NT2/D1 (cell line): ENCODE measurements around the gene IRF2BP1.

Experiments used
- DNase-seq: peaks from one replicate; pipeline ENCODE4 v3.0.0-alpha.2; 2011; ENCODE audit warnings: low read depth, low spot score
- H3K27me3 ChIP-seq: 2 replicates; pipeline ENCODE4 v1.6.0; 2011; ENCODE audit warnings: mild to moderate bottlenecking; ENCODE audit not compliant: insufficient read length, insufficient read depth
- H3K36me3 ChIP-seq: 2 replicates; pipeline ENCODE4 v1.6.1; 2011; ENCODE audit warnings: mild to moderate bottlenecking, low read length, mixed read lengths; ENCODE audit not compliant: insufficient read depth, insufficient read length
- H3K4me1 ChIP-seq: 2 replicates; pipeline ENCODE4 v1.5.1; 2011; ENCODE audit not compliant: insufficient read depth, insufficient read length
- H3K4me3 ChIP-seq: 2 replicates; pipeline ENCODE4 v1.5.1; 2011; ENCODE audit warnings: low read depth; ENCODE audit not compliant: insufficient read length
- H3K9ac ChIP-seq: 2 replicates; pipeline ENCODE4 v1.6.0; 2011; ENCODE audit warnings: low read depth; ENCODE audit not compliant: insufficient read length
- H3K9me3 ChIP-seq: 2 replicates; pipeline ENCODE4 v1.5.1; 2011; ENCODE audit warnings: mild to moderate bottlenecking, low read length; ENCODE audit not compliant: insufficient read depth
- SUZ12 ChIP-seq: IDR thresholded peaks from 2 replicates; pipeline ENCODE4 v1.6.1; 2011; ENCODE audit not compliant: insufficient read length, insufficient read depth; ENCODE audit errors: extremely low read depth
- YY1 ChIP-seq: IDR thresholded peaks from 2 replicates; pipeline ENCODE4 v1.6.1; 2011; ENCODE audit not compliant: insufficient read length, insufficient read depth
- ZNF274 ChIP-seq: IDR thresholded peaks from 2 replicates; pipeline ENCODE4 v1.6.1; 2011; ENCODE audit warnings: mild to moderate bottlenecking, low read depth, low read length

IRF2BP1 gene

GRCh38 chr19:45885556-45886426 lies at the start of gene IRF2BP1:
Gene IRF2BP1, minus strand, starts transcription at chr19:45886141. Its CDS starts 367 bp downstream, at chr19:45885774.
- H3K27me3 ChIP-seq: no peaks in the 10 kb centered on the region
- peak within 1 kb of the TSS; percentile 83 for H3K4me3 ChIP-seq
- H3K4me1 ChIP-seq: peaks cover 16% of the 10 kb centered on the region
- no peak for TF ChIP-seq SUZ12
- no peak for TF ChIP-seq ZNF274
- no peak for TF ChIP-seq YY1
- H3K36me3 ChIP-seq: peaks cover 15% of the 10 kb centered on the region
- peak; percentile 77 for DNase-seq
- peak within 1 kb of the TSS; percentile 92 for H3K9ac ChIP-seq
- no peaks in the 10 kb centered on the region; the same call in 1 of the 2 replicates for H3K9me3 ChIP-seq

- Histone ChIP-seq H3K36me3 (no peaks in the 10 kb centered on the region), H3K9ac (no peak overlapping the region), H3K4me1 (peaks cover 3% of the 10 kb centered on the region), H3K27me3 (no peaks in the 10 kb centered on the region), H3K9me3 (no peaks in the 10 kb centered on the region), H3K4me3 (no peak overlapping the region)
- no peak for DNase-seq
- TF ChIP-seq ZNF274: no peak
- no peak for TF ChIP-seq YY1
- no peak for TF ChIP-seq SUZ12
Observed at GRCh38 chr19:45935267-45935666, 49.3 kb upstream of the IRF2BP1 start.

- H3K27me3 ChIP-seq: no peaks in the 10 kb centered on the region
- peaks cover 3% of the 10 kb centered on the region for H3K4me1 ChIP-seq
- H3K9me3 ChIP-seq: no peaks in the 10 kb centered on the region
- H3K36me3 ChIP-seq: no peaks in the 10 kb centered on the region
- TF ChIP-seq YY1 (no peak), ZNF274 (no peak), SUZ12 (no peak)
- H3K9ac ChIP-seq: no peak overlapping the region
- H3K4me3 ChIP-seq: no peak overlapping the region
- no peak for DNase-seq
Observed at GRCh38 chr19:45934551-45935230, 48.8 kb upstream of the IRF2BP1 start.

- Histone ChIP-seq H3K4me1 (peaks cover 3% of the 10 kb centered on the region), H3K36me3 (no peaks in the 10 kb centered on the region), H3K27me3 (no peaks in the 10 kb centered on the region), H3K9me3 (no peaks in the 10 kb centered on the region), H3K4me3 (no peak overlapping the region), H3K9ac (no peak overlapping the region)
- TF ChIP-seq SUZ12 (no peak), YY1 (no peak), ZNF274 (no peak)
- DNase-seq: no peak
Observed at GRCh38 chr19:45933759-45934158, 47.8 kb upstream of the IRF2BP1 start.

GRCh38 chr19:45931055-45931454 lies 45.1 kb upstream of the IRF2BP1 start:
- H3K27me3 ChIP-seq: no peaks in the 10 kb centered on the region
- DNase-seq: no peak
- no peaks in the 10 kb centered on the region for H3K9me3 ChIP-seq
- TF ChIP-seq ZNF274: no peak
- no peak for TF ChIP-seq YY1
- TF ChIP-seq SUZ12: no peak
- no peak overlapping the region for H3K4me3 ChIP-seq
- no peaks in the 10 kb centered on the region for H3K4me1 ChIP-seq
- H3K9ac ChIP-seq: no peak overlapping the region
- H3K36me3 ChIP-seq: no peaks in the 10 kb centered on the region

GRCh38 chr19:45929247-45929646 lies 43.3 kb upstream of the IRF2BP1 start:
- Histone ChIP-seq H3K36me3 (no peaks in the 10 kb centered on the region), H3K4me3 (no peak overlapping the region), H3K9ac (no peak overlapping the region), H3K4me1 (no peaks in the 10 kb centered on the region), H3K9me3 (no peaks in the 10 kb centered on the region), H3K27me3 (no peaks in the 10 kb centered on the region)
- no peak for DNase-seq
- no peak for TF ChIP-seq SUZ12
- TF ChIP-seq ZNF274: no peak
- no peak for TF ChIP-seq YY1

- DNase-seq: peak; percentile 92
- H3K4me1 ChIP-seq: no peaks in the 10 kb centered on the region
- no peaks in the 10 kb centered on the region for H3K27me3 ChIP-seq
- TF ChIP-seq YY1 (no peak), ZNF274 (no peak), SUZ12 (no peak)
- H3K4me3 ChIP-seq: peak overlapping the region; percentile 40
- peak overlapping the region; percentile 74 for H3K9ac ChIP-seq
- H3K36me3 ChIP-seq: no peaks in the 10 kb centered on the region
- no peaks in the 10 kb centered on the region for H3K9me3 ChIP-seq
Observed at GRCh38 chr19:45927565-45928261, 41.8 kb upstream of the IRF2BP1 start.
